Measurements from ENCODE around the gene QRICH2. TPM values are rescaled to one million over a fixed set of nuclear protein-coding genes. Genes with fewer than 3 reads are reported as not detected.
A peak's percentile ranks its signal among the peaks of the same experiment; 100 is the strongest.

Gene QRICH2
- total and polyA plus RNA-seq, 10 of the 15 experiments (the other 5 are each of a cell fraction or from before 2014, with no cell fraction given): 0.04 to 0.72 (median 0.25) TPM

DNA sequence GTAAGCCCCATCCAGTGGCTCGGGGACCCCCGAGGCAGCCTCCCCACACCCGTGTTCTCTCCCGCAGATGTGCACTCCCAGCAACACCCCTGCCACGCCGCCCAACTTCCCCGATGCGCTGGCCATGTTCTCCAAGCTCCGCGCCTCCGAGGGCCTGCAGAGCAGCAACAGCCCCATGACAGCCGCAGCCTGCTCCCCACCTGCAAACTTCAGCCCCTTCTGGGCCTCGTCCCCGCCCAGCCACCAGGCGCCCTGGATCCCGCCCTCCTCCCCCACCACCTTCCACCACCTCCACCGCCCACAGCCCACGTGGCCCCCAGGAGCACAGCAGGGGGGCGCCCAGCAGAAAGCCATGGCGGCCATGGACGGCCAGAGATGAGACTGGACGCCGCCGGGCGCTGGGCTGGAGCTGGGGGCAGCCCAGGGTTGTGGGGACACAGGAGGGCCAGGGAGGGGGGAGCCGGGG is 37.9 kb downstream of the QRICH2 start:
- POLR2A ChIA-PET: interaction anchor here (1.0 to 17.9 kb wide), 8 partner anchors 8 to 85 kb away, joined by 3 to 427 read pairs (median 5); partner anchors contain the start of genes RNF157 and UBALD2
- FAIRE-seq: no peak
- in situ Hi-C loops (cut with MboI): loop anchor here (25.0 kb wide), 2 partner anchors 1192 to 1892 kb away; partner anchors contain the start of gene SYNGR2
- TF ChIP-seq HDGF (IDR thresholded peaks at IDR 0.05): 0 out of 2 replicates have a peak, but pooled peaks have one; percentile 6
- TF ChIP-seq, protein P1, sequence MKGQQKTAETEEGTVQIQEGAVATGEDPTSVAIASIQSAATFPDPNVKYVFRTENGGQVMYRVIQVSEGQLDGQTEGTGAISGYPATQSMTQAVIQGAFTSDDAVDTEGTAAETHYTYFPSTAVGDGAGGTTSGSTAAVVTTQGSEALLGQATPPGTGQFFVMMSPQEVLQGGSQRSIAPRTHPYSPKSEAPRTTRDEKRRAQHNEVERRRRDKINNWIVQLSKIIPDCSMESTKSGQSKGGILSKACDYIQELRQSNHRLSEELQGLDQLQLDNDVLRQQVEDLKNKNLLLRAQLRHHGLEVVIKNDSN (IDR thresholded peaks at IDR 0.05; ENCODE audit: borderline replicate concordance, extremely low read length, insufficient read depth, low read depth, low read length): peak; percentile 81
- TF ChIP-seq EGR1 (IDR thresholded peaks at IDR 0.05; ENCODE audit: borderline replicate concordance in 1 of 2, low read depth in 2 of 2, low read length in 2 of 2): peak in 1 of 2 experiments; percentile 63; a peak in 2 of 3 replicates
- TF ChIP-seq WRNIP1 (IDR thresholded peaks at IDR 0.05; ENCODE audit: borderline replicate concordance, low read depth, low read length): no peak
- no peak for TF ChIP-seq CHD4 (IDR thresholded peaks at IDR 0.05)
- TF ChIP-seq MEF2A (IDR thresholded peaks at IDR 0.05; ENCODE audit: insufficient read depth, low read depth, low read length): no peak
- no peak for TF ChIP-seq KAT2A (conservative IDR thresholded peaks at IDR 0.05; ENCODE audit: control insufficient read depth, low read depth, low read length)
- TF ChIP-seq IKZF1 (conservative IDR thresholded peaks at IDR 0.05): no peak
- TF ChIP-seq, protein P2, sequence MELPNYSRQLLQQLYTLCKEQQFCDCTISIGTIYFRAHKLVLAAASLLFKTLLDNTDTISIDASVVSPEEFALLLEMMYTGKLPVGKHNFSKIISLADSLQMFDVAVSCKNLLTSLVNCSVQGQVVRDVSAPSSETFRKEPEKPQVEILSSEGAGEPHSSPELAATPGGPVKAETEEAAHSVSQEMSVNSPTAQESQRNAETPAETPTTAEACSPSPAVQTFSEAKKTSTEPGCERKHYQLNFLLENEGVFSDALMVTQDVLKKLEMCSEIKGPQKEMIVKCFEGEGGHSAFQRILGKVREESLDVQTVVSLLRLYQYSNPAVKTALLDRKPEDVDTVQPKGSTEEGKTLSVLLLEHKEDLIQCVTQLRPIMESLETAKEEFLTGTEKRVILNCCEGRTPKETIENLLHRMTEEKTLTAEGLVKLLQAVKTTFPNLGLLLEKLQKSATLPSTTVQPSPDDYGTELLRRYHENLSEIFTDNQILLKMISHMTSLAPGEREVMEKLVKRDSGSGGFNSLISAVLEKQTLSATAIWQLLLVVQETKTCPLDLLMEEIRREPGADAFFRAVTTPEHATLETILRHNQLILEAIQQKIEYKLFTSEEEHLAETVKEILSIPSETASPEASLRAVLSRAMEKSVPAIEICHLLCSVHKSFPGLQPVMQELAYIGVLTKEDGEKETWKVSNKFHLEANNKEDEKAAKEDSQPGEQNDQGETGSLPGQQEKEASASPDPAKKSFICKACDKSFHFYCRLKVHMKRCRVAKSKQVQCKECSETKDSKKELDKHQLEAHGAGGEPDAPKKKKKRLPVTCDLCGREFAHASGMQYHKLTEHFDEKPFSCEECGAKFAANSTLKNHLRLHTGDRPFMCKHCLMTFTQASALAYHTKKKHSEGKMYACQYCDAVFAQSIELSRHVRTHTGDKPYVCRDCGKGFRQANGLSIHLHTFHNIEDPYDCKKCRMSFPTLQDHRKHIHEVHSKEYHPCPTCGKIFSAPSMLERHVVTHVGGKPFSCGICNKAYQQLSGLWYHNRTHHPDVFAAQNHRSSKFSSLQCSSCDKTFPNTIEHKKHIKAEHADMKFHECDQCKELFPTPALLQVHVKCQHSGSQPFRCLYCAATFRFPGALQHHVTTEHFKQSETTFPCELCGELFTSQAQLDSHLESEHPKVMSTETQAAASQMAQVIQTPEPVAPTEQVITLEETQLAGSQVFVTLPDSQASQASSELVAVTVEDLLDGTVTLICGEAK (IDR thresholded peaks at IDR 0.05; ENCODE audit: borderline replicate concordance): no peak
- no peak for TF ChIP-seq TCF7 (IDR thresholded peaks at IDR 0.05; ENCODE audit: borderline replicate concordance)
- TF ChIP-seq, protein P3, sequence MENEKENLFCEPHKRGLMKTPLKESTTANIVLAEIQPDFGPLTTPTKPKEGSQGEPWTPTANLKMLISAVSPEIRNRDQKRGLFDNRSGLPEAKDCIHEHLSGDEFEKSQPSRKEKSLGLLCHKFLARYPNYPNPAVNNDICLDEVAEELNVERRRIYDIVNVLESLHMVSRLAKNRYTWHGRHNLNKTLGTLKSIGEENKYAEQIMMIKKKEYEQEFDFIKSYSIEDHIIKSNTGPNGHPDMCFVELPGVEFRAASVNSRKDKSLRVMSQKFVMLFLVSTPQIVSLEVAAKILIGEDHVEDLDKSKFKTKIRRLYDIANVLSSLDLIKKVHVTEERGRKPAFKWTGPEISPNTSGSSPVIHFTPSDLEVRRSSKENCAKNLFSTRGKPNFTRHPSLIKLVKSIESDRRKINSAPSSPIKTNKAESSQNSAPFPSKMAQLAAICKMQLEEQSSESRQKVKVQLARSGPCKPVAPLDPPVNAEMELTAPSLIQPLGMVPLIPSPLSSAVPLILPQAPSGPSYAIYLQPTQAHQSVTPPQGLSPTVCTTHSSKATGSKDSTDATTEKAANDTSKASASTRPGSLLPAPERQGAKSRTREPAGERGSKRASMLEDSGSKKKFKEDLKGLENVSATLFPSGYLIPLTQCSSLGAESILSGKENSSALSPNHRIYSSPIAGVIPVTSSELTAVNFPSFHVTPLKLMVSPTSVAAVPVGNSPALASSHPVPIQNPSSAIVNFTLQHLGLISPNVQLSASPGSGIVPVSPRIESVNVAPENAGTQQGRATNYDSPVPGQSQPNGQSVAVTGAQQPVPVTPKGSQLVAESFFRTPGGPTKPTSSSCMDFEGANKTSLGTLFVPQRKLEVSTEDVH (IDR thresholded peaks at IDR 0.05; ENCODE audit: low read depth, partially characterized antibody): no peak
- peak; percentile 52; the same call in 1 of the 2 replicates for TF ChIP-seq BACH1 (IDR thresholded peaks at IDR 0.05; ENCODE audit: borderline replicate concordance)
- TF ChIP-seq, protein P4, sequence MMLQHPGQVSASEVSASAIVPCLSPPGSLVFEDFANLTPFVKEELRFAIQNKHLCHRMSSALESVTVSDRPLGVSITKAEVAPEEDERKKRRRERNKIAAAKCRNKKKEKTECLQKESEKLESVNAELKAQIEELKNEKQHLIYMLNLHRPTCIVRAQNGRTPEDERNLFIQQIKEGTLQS (IDR thresholded peaks at IDR 0.05; ENCODE audit: borderline replicate concordance, extremely low read depth, low read depth, low read length): no peak
- TF ChIP-seq YY1 (IDR thresholded peaks at IDR 0.05; ENCODE audit: low read depth, low read length): peak; percentile 87
- TF ChIP-seq POU2F2 (IDR thresholded peaks at IDR 0.05; ENCODE audit: borderline replicate concordance, low read depth, low read length): 0 out of 3 replicates have a peak, but pooled peaks have one; percentile 12

More for the DNA sequence above, 37.9 kb downstream of the QRICH2 start:
- ChIA-PET RAD21 (ENCODE audit: unreplicated experiment) (interaction anchor here (1.0 to 18.5 kb wide), 9 partner anchors 9 to 147 kb away, joined by 3 to 419 read pairs (median 9); no protein-coding TSS in a partner anchor), CTCF (interaction anchor here (0.9 to 10.6 kb wide), 6 partner anchors 10 to 145 kb away, joined by 3 to 160 read pairs (median 8); no protein-coding TSS in a partner anchor), SMC1A (ENCODE audit: uncharacterized antibody, unreplicated experiment) (interaction anchor here (0.9 to 10.2 kb wide), 12 partner anchors 9 to 145 kb away, joined by 3 to 152 read pairs (median 10); partner anchors contain the start of gene UBALD2)
- no peaks in the 10 kb centered on the region; a peak in 1 of 4 replicates for H3K36me3 ChIP-seq (ENCODE audit: control insufficient read depth in 2 of 2, insufficient read depth in 2 of 2, low read length in 1 of 2)
- no peak overlapping the region for H2AFZ ChIP-seq (ENCODE audit: control insufficient read depth, low read depth, low read length)
- H3K4me3 ChIP-seq: peak overlapping the region; percentile 84
- intact Hi-C loops (cut with micrococcal nuclease; ENCODE audit: unreplicated experiment): no loop called here
- DNase-seq (ENCODE audit: low read depth, low spot score): no peak
- H3K4me1 ChIP-seq (ENCODE audit: control insufficient read depth, insufficient read depth, low read length): peaks cover 48% of the 10 kb centered on the region
- ATAC-seq: peak; percentile 9
- H3K27me3 ChIP-seq (replicated peaks in 1 of 2; ENCODE audit: control insufficient read depth in 2 of 2, insufficient read depth in 2 of 2, low read length in 1 of 2): no peaks in the 10 kb centered on the region
- H3K27ac ChIP-seq (ENCODE audit: control insufficient read depth, insufficient read depth): peak overlapping the region; percentile 99
- H3K9ac ChIP-seq (ENCODE audit: control insufficient read depth, insufficient read depth, low read length): peak overlapping the region; percentile 99
- WGBS (ENCODE audit: insufficient coverage, insufficient replicate concordance, low lambda C conversion rate, missing lambda C conversion rate): 2% methylated on average over 18 of the region's 26 CpGs
- peaks cover 71% of the 10 kb centered on the region for H3K79me2 ChIP-seq (ENCODE audit: control insufficient read depth, insufficient read depth, low read length)
- H3K4me2 ChIP-seq (ENCODE audit: control insufficient read depth, insufficient read depth): peak overlapping the region; percentile 99
- H4K20me1 ChIP-seq (ENCODE audit: control insufficient read depth, insufficient read depth): no peaks in the 10 kb centered on the region
- no peaks in the 10 kb centered on the region for H3K9me3 ChIP-seq (replicated peaks; ENCODE audit: control insufficient read depth, insufficient read depth, low read length)
- BruUV-seq (replicated peaks): no TSS peak
